Panc1 (cell line): ENCODE results near the gene ECHS1.

ENCODE experiments used
- CTCF ChIP-seq: fragments of 450-650 bp; IDR thresholded peaks from 2 replicates; pipeline ENCODE4 v1.5.1; 2017; ENCODE audit warnings: mild to moderate bottlenecking
- POLR2AphosphoS5 ChIP-seq: IDR thresholded peaks from 2 replicates; pipeline ENCODE4 v1.6.1; 2012; ENCODE audit warnings: mild to moderate bottlenecking, low read depth, low read length, moderate library complexity

GRCh38 chr10:133372507-133372906 is 647 bp downstream of the ECHS1 start:
- TF ChIP-seq CTCF, result no peak
- TF ChIP-seq POLR2AphosphoS5, result no peak
